ENCODE measurements around the gene ABL2. TPM values are rescaled to one million over a fixed set of nuclear protein-coding genes. Genes with fewer than 3 reads are reported as not detected.

Gene ABL2
- total and polyA plus RNA-seq, 9 of the 15 experiments (the other 6 are each of a cell fraction or from before 2014, with no cell fraction given) = 1.4 to 15.0 (median 8.6) TPM

- TF ChIP-seq CHD7 (IDR thresholded peaks at IDR 0.05; ENCODE audit: low read depth, low read length) (no peak), ZNF696 (CRISPR knock-in tag; conservative IDR thresholded peaks at IDR 0.05) (no peak), SAP30 (IDR thresholded peaks at IDR 0.05; ENCODE audit: borderline replicate concordance, insufficient read depth, low read depth, low read length, poor library complexity, severe bottlenecking) (peak; percentile 83), HDGF (IDR thresholded peaks at IDR 0.05) (no peak), PHTF2 (CRISPR knock-in tag; IDR thresholded peaks at IDR 0.05) (no peak), NR2C1 (IDR thresholded peaks at IDR 0.05) (no peak), NR2C1 (tag; IDR thresholded peaks at IDR 0.05) (peak; percentile 45; the same call in 1 of the 2 replicates), NEUROD1 (IDR thresholded peaks at IDR 0.05; ENCODE audit: borderline replicate concordance, low read depth, low read length, partially characterized antibody) (no peak), BHLHE40 (IDR thresholded peaks at IDR 0.05; ENCODE audit: low read length) (peak; percentile 91), ZNF717 (CRISPR knock-in tag; IDR thresholded peaks at IDR 0.05) (no peak), ZBTB8A (IDR thresholded peaks at IDR 0.05; ENCODE audit: partially characterized antibody) (no peak), CXXC5 (CRISPR knock-in tag; IDR thresholded peaks at IDR 0.05) (peak; percentile 87), FOXM1 (IDR thresholded peaks at IDR 0.05; ENCODE audit: low read depth) (no peak), FOXM1 (CRISPR knock-in tag; IDR thresholded peaks at IDR 0.05; ENCODE audit: low read depth) (no peak; the same call in 1 of the 2 replicates), ZKSCAN8 (CRISPR knock-in tag; IDR thresholded peaks at IDR 0.05) (no peak)
These were observed 147.7 kb downstream of the ABL2 start, which contains the start of gene TOR3A (continued) for GRCh38 chr1:179081687-179082332.
